Bladder microvascular endothelial cell (primary cell): ENCODE results near the gene ABI2. TPM values are rescaled to one million over a fixed set of nuclear protein-coding genes. Genes with fewer than 3 reads are reported as not detected.

Experiments used
- total RNA-seq: library from RNA; depleted of rRNA; stranded (reverse); fragments of >200 nt; gene quantifications from 2 replicates; pipeline ENCODE4 v1.2.3, GENCODE V29; 2014

Gene ABI2
- total RNA-seq = 13.9 and 31.5 TPM in 2 replicates

GRCh38 chr2:203327901-203328759 is at the start of gene ABI2:
ABI2 (plus strand) TSS chr2:203328394; CDS start chr2:203328515, 121 bp downstream.

Other genes with a start within 250 kb of the ABI2 start
- gene CYP20A1, start 89.4 kb upstream of the ABI2 start, total RNA-seq = 21.0 and 37.4 TPM in 2 replicates
- 26.7 and 52.6 TPM in 2 replicates for gene RAPH1, start 206.9 kb downstream of the ABI2 start, total RNA-seq